Heart left ventricle (tissue), 16 donors: ENCODE results near the gene PATJ. TPM values are rescaled to one million over a fixed set of nuclear protein-coding genes. Genes with fewer than 3 reads are reported as not detected.
A peak's percentile ranks its signal among the peaks of the same experiment; 100 is the strongest.

Experiments used
- ATAC-seq, 4 donors: fragments of 200-7000 bp; cut with Tn5 transposase; one replicate each; pipeline ENCODE4 v1.9.1; 2020 to 2022; ENCODE audit warnings: moderate library complexity in 4 of 4, mild to moderate bottlenecking in 3 of 4, moderate number of reproducible peaks in 1 of 4
- DNase-seq, 5 donors: peaks; one replicate each; pipeline ENCODE4 v3.0.0-alpha.2; 2020
- H3K27ac ChIP-seq, 12 donors: fragments of 200-600 bp; sonication (generic) in 4 of 12; one replicate each; pipeline versions ENCODE4 v1.5.0 to v1.8.0; 2016 to 2022; ENCODE audit warnings: mild to moderate bottlenecking in 2 of 12
- H3K27me3 ChIP-seq, 9 donors: fragments of 200-600 bp; sonication (generic) in 2 of 9; one replicate each; pipeline versions ENCODE4 v1.5.1 to v1.8.0; 2016 to 2022; ENCODE audit warnings: mild to moderate bottlenecking in 3 of 9
- H3K36me3 ChIP-seq, 9 donors: fragments of 200-600 bp; sonication (generic) in 2 of 9; one replicate each; pipeline versions ENCODE4 v1.5.0 to v1.8.0; 2018 to 2022; ENCODE audit warnings: mild to moderate bottlenecking in 2 of 9
- H3K4me1 ChIP-seq, 12 donors: fragments of 200-600 bp; sonication (generic) in 4 of 12; one replicate each; pipeline versions ENCODE4 v1.5.0 to v1.8.0; 2016 to 2022; ENCODE audit warnings: mild to moderate bottlenecking in 3 of 12
- H3K4me3 ChIP-seq, 12 donors: fragments of 200-600 bp; sonication (generic) in 4 of 12; one replicate each; pipeline versions ENCODE4 v1.5.0 to v1.8.0; 2017 to 2022; ENCODE audit warnings: mild to moderate bottlenecking in 9 of 12, moderate library complexity in 4 of 12
- H3K9me3 ChIP-seq, 12 donors: fragments of 200-600 bp; sonication (generic) in 4 of 12; one replicate each; pipeline versions ENCODE4 v1.5.0 to v1.8.0; 2016 to 2022; ENCODE audit warnings: mild to moderate bottlenecking in 1 of 12
- CTCF ChIP-seq, 12 donors: fragments of 200-600 bp; sonication (generic) in 4 of 12; IDR thresholded peaks; one replicate each; pipeline versions ENCODE4 v1.5.0 to v1.8.0; 2018 to 2022; ENCODE audit warnings: antibody characterized with exemption in 12 of 12, mild to moderate bottlenecking in 5 of 12
- POLR2A ChIP-seq, 2 donors: fragments of 450-650 bp; IDR thresholded peaks; one replicate each; pipeline ENCODE4 v1.6.1; 2017; ENCODE audit warnings: antibody characterized with exemption in 2 of 2, mild to moderate bottlenecking in 2 of 2, moderate library complexity in 2 of 2
- WGBS, 4 donors: extraction: QIAGEN DNeasy Blood & Tissue Kit in 2 of 4; methylation state at CpG; one replicate each; pipeline versions ENCODE4 v1.1.5 to v1.1.7; 2013 to 2018; 5-methylcytosine and 5-hydroxymethylcytosine counted together
- intact Hi-C, 10 donors: fragments of 100-400 bp; cut with DNase I; formaldehyde crosslinking; loops; one replicate each; pipeline versions ENCODE4 v1.11.1 to v1.14.2; 2022
- polyA plus RNA-seq, 2 donors: library from polyadenylated mRNA; stranded (reverse); fragments of 200-250 nt; gene quantifications; one replicate each; pipeline ENCODE4 v1.2.3, GENCODE V29; 2013
- total RNA-seq, 9 donors: library from RNA; depleted of rRNA in 2 of 9; stranded (reverse); fragments of >200 nt in 2 of 9; fragmentation: NEBNext Ultra II Directional in 3 of 9; extraction: Animal tissue kit (Norgen Biotek cat#: 25700) in 3 of 9; gene quantifications; one replicate each; pipeline versions ENCODE4 v1.1.0 to v1.2.4, GENCODE V29; 2016 to 2023
- donor health status: ischemic (EF 13 %, LVEDD 7.1; RV severe dilation, severe dysfunction).
- donor health status: healthy with polysubstance abuse.
- donor health status: DM: no; HTN: yes; CAD: no.
- donor health status: DM: no; HTN: no; CAD: no.
- donor health status: ischemic (EF 25% LVEDD 6.9; RV normal size, moderate dysfunction).
- donor health status: ischemic (EF 25% LVEDD 5.7; RV mildly dilated, moderate dysfunction).
- donor health status: healthy.
- donor health status: DM: yes; HTN: yes; CAD: no.
- donor health status: ischemic (EF 35%, LVEDD 5.7; RV mildly dilated, moderate dysfunction).
- donor health status: nonischemic (EF 11% LVEDD 7.7; RV severe dilation, severe dysfunction).
- donor health status: DM: yes; HTN: yes; CAD: no.
- donor health status: PGD.
- donor health status: ischemic (EF 29% LVEDD 5.4; RV normal size, mild dysfunction).
- donor health status: nonischemic (EF 23%, LVEDD 6.1; RV moderate dilation, normal function).

The PATJ gene
- total and polyA plus RNA-seq, 11 donors = 6.6 to 190 (median 105) TPM

GRCh38 chr1:62082456-62083363 lies 340.4 kb downstream of the PATJ start:
- peak in 3 of 4 donors; percentile 38 to 60 (median 46) for ATAC-seq
- H3K4me3 ChIP-seq = no peak overlapping the region
- H3K36me3 ChIP-seq = peaks cover 0 to 46% (median 11%) of the 10 kb centered on the region in 9 donors
- 75 to 82% (median 80%) methylated on average over 14 of the region's 14 CpGs for WGBS, 4 donors
- H3K4me1 ChIP-seq = peaks cover 0 to 12% (median 4%) of the 10 kb centered on the region in 12 donors
- no peaks in the 10 kb centered on the region for H3K27me3 ChIP-seq
- no peak overlapping the region for H3K27ac ChIP-seq
- intact Hi-C loops = loop anchor here in 6 of 10 donors (2.0 to 10.0 kb wide), 4 partner anchors 48 to 322 kb away; no protein-coding TSS in a partner anchor
- DNase-seq = peak in 2 of 5 donors; percentile 15 to 28
- TF ChIP-seq CTCF (IDR thresholded peaks at IDR 0.05) (peak; percentile 78 to 99 (median 86)), POLR2A (IDR thresholded peaks at IDR 0.05) (no peak)
- H3K9me3 ChIP-seq = no peaks in the 10 kb centered on the region

- peak in 3 of 4 donors; percentile 27 to 77 (median 39) for ATAC-seq
- intact Hi-C loops = loop anchor here in 5 of 10 donors (5.0 to 10.0 kb wide), 3 partner anchors 48 to 320 kb away; no protein-coding TSS in a partner anchor
Observed at GRCh38 chr1:62084310-62084890, 342.1 kb downstream of the PATJ start.

GRCh38 chr1:62088439-62088838 lies 346.2 kb downstream of the PATJ start:
- peaks cover 0 to 42% (median 6%) of the 10 kb centered on the region in 9 donors for H3K36me3 ChIP-seq
- H3K27ac ChIP-seq = no peak overlapping the region
- no peak for TF ChIP-seq POLR2A (IDR thresholded peaks at IDR 0.05)
- no peak for TF ChIP-seq CTCF (IDR thresholded peaks at IDR 0.05)
- DNase-seq = no peak
- intact Hi-C loops = loop anchor here in 3 of 10 donors (10.0 kb wide), 2 partner anchors 46 to 316 kb away; no protein-coding TSS in a partner anchor
- no peaks in the 10 kb centered on the region for H3K27me3 ChIP-seq
- H3K4me3 ChIP-seq = no peak overlapping the region
- no peaks in the 10 kb centered on the region for H3K9me3 ChIP-seq
- ATAC-seq = no peak
- H3K4me1 ChIP-seq = peaks cover 0 to 17% (median 5%) of the 10 kb centered on the region in 12 donors

More at GRCh38 chr1:62084310-62084890, 342.1 kb downstream of the PATJ start:
- 44 to 51% (median 46%) methylated on average over 9 of the region's 9 CpGs for WGBS, 4 donors
- Histone ChIP-seq H3K9me3 (no peaks in the 10 kb centered on the region), H3K4me1 (peaks cover 0 to 12% (median 4%) of the 10 kb centered on the region in 12 donors), H3K27ac (peak overlapping the region in 1 of 12 donors; percentile 36), H3K36me3 (peaks cover 0 to 56% (median 11%) of the 10 kb centered on the region in 9 donors), H3K4me3 (no peak overlapping the region), H3K27me3 (no peaks in the 10 kb centered on the region)
- TF ChIP-seq CTCF (IDR thresholded peaks at IDR 0.05) (no peak), POLR2A (IDR thresholded peaks at IDR 0.05) (no peak)
- DNase-seq = peak in 3 of 5 donors; percentile 21 to 40 (median 29)

- Histone ChIP-seq H3K36me3 (peaks cover 0 to 35% (median 5%) of the 10 kb centered on the region in 9 donors), H3K9me3 (no peaks in the 10 kb centered on the region), H3K27me3 (no peaks in the 10 kb centered on the region), H3K4me3 (no peak overlapping the region), H3K4me1 (peaks cover 0 to 10% (median 1%) of the 10 kb centered on the region in 12 donors), H3K27ac (no peak overlapping the region)
- WGBS, 4 donors = 90 to 96% (median 96%) methylated on average over 2 of the region's 2 CpGs
- TF ChIP-seq POLR2A (IDR thresholded peaks at IDR 0.05) (no peak), CTCF (IDR thresholded peaks at IDR 0.05) (no peak)
- intact Hi-C loops = loop anchor here in 3 of 10 donors (10.0 kb wide), 2 partner anchors 45 to 315 kb away; no protein-coding TSS in a partner anchor
- ATAC-seq (no peak), DNase-seq (no peak)
Observed at GRCh38 chr1:62089570-62089969, 347.3 kb downstream of the PATJ start.
